Heart left ventricle (tissue), 13 donors: ENCODE data around the gene SPTA1.

Source experiments
- POLR2A ChIP-seq, 2 donors: fragments of 450-650 bp; IDR thresholded peaks; one replicate each; pipeline ENCODE4 v1.6.1; 2017; ENCODE audit warnings: antibody characterized with exemption in 2 of 2, mild to moderate bottlenecking in 2 of 2, moderate library complexity in 2 of 2
- TF ChIP-seq, protein P1 (sequence below), 12 donors: fragments of 200-600 bp; sonication (generic) in 4 of 12; IDR thresholded peaks; one replicate each; pipeline versions ENCODE4 v1.5.0 to v1.8.0; 2018 to 2022; ENCODE audit warnings: antibody characterized with exemption in 12 of 12, mild to moderate bottlenecking in 5 of 12
- donor health status: ischemic (EF 13 %, LVEDD 7.1; RV severe dilation, severe dysfunction).
- donor health status: DM: no; HTN: yes; CAD: no.
- donor health status: DM: no; HTN: no; CAD: no.
- donor health status: ischemic (EF 25% LVEDD 6.9; RV normal size, moderate dysfunction).
- donor health status: ischemic (EF 25% LVEDD 5.7; RV mildly dilated, moderate dysfunction).
- donor health status: ischemic (EF 35%, LVEDD 5.7; RV mildly dilated, moderate dysfunction).
- donor health status: nonischemic (EF 11% LVEDD 7.7; RV severe dilation, severe dysfunction).
- donor health status: DM: yes; HTN: yes; CAD: no.
- donor health status: PGD.
- donor health status: ischemic (EF 29% LVEDD 5.4; RV normal size, mild dysfunction).
- donor health status: nonischemic (EF 23%, LVEDD 6.1; RV moderate dilation, normal function).

DNA sequence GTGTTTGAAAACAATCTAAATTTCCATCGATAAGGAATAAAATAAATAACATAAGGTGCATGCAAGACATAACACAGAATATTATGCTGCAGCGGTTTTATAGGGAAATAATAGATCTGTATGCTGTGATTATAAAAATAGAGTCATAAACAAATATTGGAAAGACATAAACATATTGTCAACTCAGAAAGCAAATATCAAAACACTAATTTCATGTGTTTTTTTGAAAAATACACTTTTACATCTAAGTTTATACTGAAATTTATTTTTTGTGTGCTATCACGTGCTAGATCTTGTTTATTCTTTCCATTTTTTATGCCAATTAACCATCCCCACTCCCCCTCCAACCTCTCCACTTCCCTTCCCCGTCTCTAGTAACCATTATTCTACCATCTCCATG, 24.6 kb upstream of the SPTA1 start:
- TF ChIP-seq POLR2A (IDR thresholded peaks at IDR 0.05) = no peak
- TF ChIP-seq, protein P1, sequence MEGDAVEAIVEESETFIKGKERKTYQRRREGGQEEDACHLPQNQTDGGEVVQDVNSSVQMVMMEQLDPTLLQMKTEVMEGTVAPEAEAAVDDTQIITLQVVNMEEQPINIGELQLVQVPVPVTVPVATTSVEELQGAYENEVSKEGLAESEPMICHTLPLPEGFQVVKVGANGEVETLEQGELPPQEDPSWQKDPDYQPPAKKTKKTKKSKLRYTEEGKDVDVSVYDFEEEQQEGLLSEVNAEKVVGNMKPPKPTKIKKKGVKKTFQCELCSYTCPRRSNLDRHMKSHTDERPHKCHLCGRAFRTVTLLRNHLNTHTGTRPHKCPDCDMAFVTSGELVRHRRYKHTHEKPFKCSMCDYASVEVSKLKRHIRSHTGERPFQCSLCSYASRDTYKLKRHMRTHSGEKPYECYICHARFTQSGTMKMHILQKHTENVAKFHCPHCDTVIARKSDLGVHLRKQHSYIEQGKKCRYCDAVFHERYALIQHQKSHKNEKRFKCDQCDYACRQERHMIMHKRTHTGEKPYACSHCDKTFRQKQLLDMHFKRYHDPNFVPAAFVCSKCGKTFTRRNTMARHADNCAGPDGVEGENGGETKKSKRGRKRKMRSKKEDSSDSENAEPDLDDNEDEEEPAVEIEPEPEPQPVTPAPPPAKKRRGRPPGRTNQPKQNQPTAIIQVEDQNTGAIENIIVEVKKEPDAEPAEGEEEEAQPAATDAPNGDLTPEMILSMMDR (IDR thresholded peaks at IDR 0.05) = no peak
